Nasal cavity respiratory epithelium epithelial cell of viscerocranial mucosa (primary cell): ENCODE data around the gene NAV1. TPM values are rescaled to one million over a fixed set of nuclear protein-coding genes. Genes with fewer than 3 reads are reported as not detected.

Experiments
- total RNA-seq: library from RNA; depleted of rRNA; stranded (reverse); fragments of >200 nt; gene quantifications from 2 replicates; pipeline ENCODE4 v1.2.3, GENCODE V29; 2014

Gene NAV1, protein sequence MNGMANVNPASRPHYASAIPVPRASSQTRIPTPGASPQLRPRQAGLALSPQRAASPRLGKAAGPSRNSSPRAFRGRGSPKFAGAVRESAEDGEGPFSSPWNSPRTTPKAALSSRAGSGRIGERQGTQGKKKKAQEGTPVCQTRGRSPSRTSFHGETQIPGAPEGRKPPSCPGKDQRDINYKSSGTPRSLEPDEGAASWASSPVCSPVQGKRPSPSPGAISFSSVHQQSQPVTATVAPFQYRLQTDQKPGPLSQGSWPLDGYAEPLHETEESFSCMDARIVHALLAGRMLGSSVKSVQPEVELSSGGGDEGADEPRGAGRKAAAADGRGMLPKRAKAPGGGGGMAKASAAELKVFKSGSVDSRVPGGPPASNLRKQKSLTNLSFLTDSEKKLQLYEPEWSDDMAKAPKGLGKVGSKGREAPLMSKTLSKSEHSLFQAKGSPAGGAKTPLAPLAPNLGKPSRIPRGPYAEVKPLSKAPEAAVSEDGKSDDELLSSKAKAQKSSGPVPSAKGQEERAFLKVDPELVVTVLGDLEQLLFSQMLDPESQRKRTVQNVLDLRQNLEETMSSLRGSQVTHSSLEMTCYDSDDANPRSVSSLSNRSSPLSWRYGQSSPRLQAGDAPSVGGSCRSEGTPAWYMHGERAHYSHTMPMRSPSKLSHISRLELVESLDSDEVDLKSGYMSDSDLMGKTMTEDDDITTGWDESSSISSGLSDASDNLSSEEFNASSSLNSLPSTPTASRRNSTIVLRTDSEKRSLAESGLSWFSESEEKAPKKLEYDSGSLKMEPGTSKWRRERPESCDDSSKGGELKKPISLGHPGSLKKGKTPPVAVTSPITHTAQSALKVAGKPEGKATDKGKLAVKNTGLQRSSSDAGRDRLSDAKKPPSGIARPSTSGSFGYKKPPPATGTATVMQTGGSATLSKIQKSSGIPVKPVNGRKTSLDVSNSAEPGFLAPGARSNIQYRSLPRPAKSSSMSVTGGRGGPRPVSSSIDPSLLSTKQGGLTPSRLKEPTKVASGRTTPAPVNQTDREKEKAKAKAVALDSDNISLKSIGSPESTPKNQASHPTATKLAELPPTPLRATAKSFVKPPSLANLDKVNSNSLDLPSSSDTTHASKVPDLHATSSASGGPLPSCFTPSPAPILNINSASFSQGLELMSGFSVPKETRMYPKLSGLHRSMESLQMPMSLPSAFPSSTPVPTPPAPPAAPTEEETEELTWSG (N-terminal part only)
- 2.4 and 9.1 TPM in 2 replicates for total RNA-seq

DNA sequence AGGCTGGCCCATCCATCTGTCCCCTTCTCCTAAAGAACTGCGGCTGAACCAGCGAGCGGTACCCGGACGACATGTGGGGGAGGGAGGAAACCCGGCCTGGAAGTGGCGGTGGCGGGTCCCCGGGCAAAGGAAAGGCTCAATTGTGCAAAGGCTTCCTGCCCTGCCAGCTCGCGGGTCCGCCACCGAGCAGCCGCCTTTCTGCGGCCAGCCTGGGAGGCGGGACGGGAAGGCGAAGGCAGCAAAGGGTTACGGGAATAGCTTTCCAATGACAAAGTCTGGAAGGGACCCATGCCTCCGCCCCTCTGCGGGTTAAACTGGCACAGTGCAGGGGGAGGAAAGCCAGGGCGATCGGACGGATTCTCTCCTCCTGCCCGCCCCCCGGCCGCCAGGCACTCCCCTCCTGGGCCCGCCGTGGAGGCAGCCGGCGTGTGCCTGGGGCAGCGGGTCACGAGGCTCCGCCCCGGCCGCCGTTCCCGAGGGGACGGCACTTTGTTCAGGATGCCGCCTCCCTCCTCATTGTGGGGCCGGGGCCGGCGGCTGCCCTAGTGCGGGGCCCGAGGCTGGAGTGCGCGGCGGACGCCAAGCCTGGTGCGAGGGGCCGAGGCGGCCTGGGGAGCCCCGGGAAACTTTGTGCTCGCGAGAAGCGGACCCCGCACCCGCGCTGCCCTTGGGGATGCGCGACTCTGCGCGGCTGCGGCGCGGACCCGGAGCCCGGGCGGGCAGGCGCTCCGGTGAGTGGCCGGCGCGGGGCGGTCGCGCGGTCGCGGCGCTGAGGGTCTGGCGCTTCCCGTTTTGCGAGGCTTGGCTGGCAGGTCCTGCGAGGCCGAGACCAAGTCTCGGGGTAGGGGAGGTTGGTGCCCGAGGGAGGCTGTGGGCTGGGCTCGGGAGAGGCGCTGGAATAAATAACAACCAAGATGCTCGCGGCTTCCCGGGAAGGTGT is at the start of gene NAV1:
TSS of gene NAV1 (plus strand) at position 516 of the 940 bp plus-strand sequence. CDS start 83,758 bp downstream, outside the sequence.

DNA sequence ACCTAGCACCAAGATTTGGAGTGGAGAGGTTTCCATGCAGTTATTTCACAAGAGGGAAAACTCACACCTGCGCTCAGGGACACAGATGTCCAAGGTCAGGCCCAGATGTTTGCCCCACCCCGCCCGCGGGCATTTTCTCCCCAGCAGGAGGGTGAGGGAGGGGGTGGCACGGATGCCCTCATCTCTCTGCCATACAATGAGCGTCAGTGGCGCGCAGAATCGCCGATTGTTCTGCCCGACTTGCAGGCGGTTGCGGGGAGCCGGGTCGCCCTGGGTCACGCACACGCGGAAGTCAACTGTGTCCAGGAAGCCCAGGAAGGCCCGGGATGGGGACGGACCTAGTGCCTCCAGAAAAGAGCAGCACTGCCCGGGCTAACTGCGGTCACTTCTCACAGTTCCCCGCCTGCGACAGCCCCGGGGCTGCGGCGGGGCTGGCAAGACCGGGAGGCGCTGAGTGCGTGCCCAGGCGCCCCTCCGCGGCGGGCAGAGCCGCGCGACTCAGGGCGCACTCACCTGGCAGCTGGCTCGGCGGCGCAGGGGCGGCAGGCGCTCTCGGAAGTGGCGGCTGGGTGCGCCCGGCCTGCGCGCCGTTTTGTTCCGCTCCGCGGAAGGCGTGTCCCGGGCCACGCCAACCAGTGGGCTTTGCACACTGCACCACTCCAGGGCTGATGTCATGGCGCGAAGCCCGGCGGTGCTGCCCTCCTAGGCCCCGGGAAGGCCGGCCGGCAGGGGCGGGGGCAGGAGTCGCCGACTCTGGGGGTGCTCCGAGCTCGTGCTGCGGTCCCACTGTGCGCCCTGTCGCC is 32.2 kb upstream of the NAV1 start, which contains the start of gene CSRP1:
TSS of gene CSRP1 (minus strand) at position 567 of the 803 bp plus-strand sequence. CDS start 10,820 bp downstream, outside the sequence.

Other genes with a start within 250 kb of the NAV1 start
- gene TNNT2, start 161.4 kb upstream of the NAV1 start, total RNA-seq = 0.68 and 1.3 TPM in 2 replicates
- gene LAD1, start 139.8 kb upstream of the NAV1 start, total RNA-seq = 155 and 157 TPM in 2 replicates
- gene TNNI1, start 117.4 kb upstream of the NAV1 start, total RNA-seq = not detected in 2 replicates
- gene PHLDA3, start 69.9 kb upstream of the NAV1 start, total RNA-seq = 215 and 334 TPM in 2 replicates
- 205 and 252 TPM in 2 replicates for gene CSRP1, start 32.0 kb upstream of the NAV1 start, total RNA-seq